Endodermal cell (in vitro differentiated cells): Measurements from ENCODE around the gene NUPR1. TPM values are rescaled to one million over a fixed set of nuclear protein-coding genes. Genes with fewer than 3 reads are reported as not detected.
"Not testable (repeated sequence)": the region's sequence is repeated elsewhere in the genome, so short reads cannot be mapped to it uniquely, and the experiment has no call there.

ENCODE experiments used
- DNase-seq: peaks from one replicate; pipeline ENCODE4 v3.0.0-alpha.2; 2017
- H3K27ac ChIP-seq: 2 replicates; pipeline ENCODE4 v1.5.1; 2013; ENCODE audit warnings: mild to moderate bottlenecking, low read depth, low read length, moderate library complexity
- H3K27me3 ChIP-seq: 2 replicates; pipeline ENCODE4 v1.6.1; 2013; ENCODE audit warnings: mild to moderate bottlenecking, low read length, moderate library complexity; ENCODE audit not compliant: insufficient read depth, control insufficient read depth, poor library complexity, severe bottlenecking
- H3K36me3 ChIP-seq: 2 replicates; pipeline ENCODE4 v1.7.0; 2013; ENCODE audit warnings: mild to moderate bottlenecking, low read length, moderate library complexity; ENCODE audit not compliant: control insufficient read depth, insufficient read depth
- H3K4me1 ChIP-seq: one replicate; pipeline ENCODE4 v1.7.0; 2013; ENCODE audit warnings: low read length; ENCODE audit not compliant: control insufficient read depth, insufficient read depth
- H3K4me3 ChIP-seq: 2 replicates; pipeline ENCODE4 v1.5.1; 2013; ENCODE audit warnings: mild to moderate bottlenecking, low read length, moderate library complexity
- H3K9ac ChIP-seq: 2 replicates; pipeline ENCODE4 v1.6.1; 2013; ENCODE audit warnings: mild to moderate bottlenecking, low read length, moderate library complexity; ENCODE audit not compliant: poor library complexity, severe bottlenecking; ENCODE audit errors: extremely low read depth
- H3K9me3 ChIP-seq: 2 replicates; pipeline ENCODE4 v1.6.1; 2013; ENCODE audit warnings: mild to moderate bottlenecking, low read length, moderate library complexity; ENCODE audit not compliant: control insufficient read depth
- H3K27ac Mint-ChIP-seq: 2 replicates; pipeline ENCODE4 v1.8.0; 2020; ENCODE audit warnings: mixed read lengths
- H3K27me3 Mint-ChIP-seq: 2 replicates; pipeline ENCODE4 v1.8.0; 2021; ENCODE audit warnings: mild to moderate bottlenecking, mixed read lengths; ENCODE audit not compliant: insufficient read depth
- H3K36me3 Mint-ChIP-seq: 2 replicates; pipeline ENCODE4 v1.8.0; 2020; ENCODE audit warnings: low read depth, mixed read lengths
- H3K4me1 Mint-ChIP-seq: 2 replicates; pipeline ENCODE4 v1.8.0; 2020; ENCODE audit warnings: mixed read lengths
- H3K4me3 Mint-ChIP-seq: 2 replicates; pipeline ENCODE4 v1.8.0; 2020; ENCODE audit warnings: mild to moderate bottlenecking, moderate library complexity, mixed read lengths
- H3K9me3 Mint-ChIP-seq: 2 replicates; pipeline ENCODE4 v1.8.0; 2020; ENCODE audit warnings: mild to moderate bottlenecking, mixed read lengths
- CTCF ChIP-seq: fragments of 200-600 bp; sonication (generic); conservative IDR thresholded peaks from 2 replicates; pipeline ENCODE4 v1.5.0; 2021; ENCODE audit warnings: antibody characterized with exemption, mild to moderate bottlenecking
- WGBS, 2 experiments: methylation state at CpG; one replicate each; pipeline versions ENCODE4 v1.1.5 to v1.1.7; 2013; ENCODE audit warnings: missing lambda C conversion rate in 2 of 2, mixed read lengths in 1 of 2; ENCODE audit not compliant: insufficient coverage in 1 of 2, insufficient read length in 1 of 2; 5-methylcytosine and 5-hydroxymethylcytosine counted together
- total RNA-seq, 2 donors: library from RNA; stranded (reverse); fragmentation: NEBNext Ultra II Directional in 1 of 2; extraction: Animal tissue kit (Norgen Biotek cat#: 25700) in 1 of 2; gene quantifications; 2 replicates in 1 of 2; 3 replicates in 1 of 2; pipeline ENCODE4 v1.2.1, GENCODE V29; 2021

NUPR1 gene
- total RNA-seq, 2 donors from 2014 or later: not detected

- Histone ChIP-seq H3K4me3 (no peak overlapping the region), H3K36me3 (no peaks in the 10 kb centered on the region), H3K27me3 (no peaks in the 10 kb centered on the region), H3K27ac (no peak overlapping the region), H3K4me1 (no peaks in the 10 kb centered on the region), H3K9ac (no peak overlapping the region), H3K9me3 (no peaks in the 10 kb centered on the region)
- H3K4me3 Mint-ChIP-seq: no peak overlapping the region
- H3K27me3 Mint-ChIP-seq: peaks cover 12% of the 10 kb centered on the region
- 76 to 87% methylated on average over 2 of the region's 2 CpGs for WGBS, 2 experiments
- H3K9me3 Mint-ChIP-seq: no peaks in the 10 kb centered on the region
- no peaks in the 10 kb centered on the region for H3K36me3 Mint-ChIP-seq
- TF ChIP-seq CTCF: no peak
- no peak overlapping the region for H3K27ac Mint-ChIP-seq
- no peak for DNase-seq
- H3K4me1 Mint-ChIP-seq: no peaks in the 10 kb centered on the region
Observed at GRCh38 chr16:28502290-28502689, 36.5 kb downstream of the NUPR1 start.

- Mint-ChIP-seq H3K4me1 (no peaks in the 10 kb centered on the region), H3K9me3 (no peaks in the 10 kb centered on the region), H3K27ac (no peak overlapping the region), H3K27me3 (peaks cover 12% of the 10 kb centered on the region), H3K4me3 (no peak overlapping the region), H3K36me3 (no peaks in the 10 kb centered on the region)
- H3K27ac ChIP-seq: no peak overlapping the region
- no peak overlapping the region for H3K4me3 ChIP-seq
- H3K27me3 ChIP-seq: no peaks in the 10 kb centered on the region
- no peak for TF ChIP-seq CTCF
- no peaks in the 10 kb centered on the region for H3K4me1 ChIP-seq
- no peaks in the 10 kb centered on the region for H3K36me3 ChIP-seq
- H3K9me3 ChIP-seq: no peaks in the 10 kb centered on the region
- DNase-seq: no peak
- no peak overlapping the region for H3K9ac ChIP-seq
- WGBS, 2 experiments: 82 to 85% methylated on average over 8 to 19 of the region's 19 CpGs
Observed at GRCh38 chr16:28501258-28502232, 37.2 kb downstream of the NUPR1 start.

GRCh38 chr16:28500476-28501180, 38.1 kb downstream of the NUPR1 start:
- H3K4me1 ChIP-seq, H3K27me3 ChIP-seq, H3K36me3 Mint-ChIP-seq, H3K9me3 ChIP-seq, H3K27ac ChIP-seq, H3K9ac ChIP-seq, DNase-seq, H3K4me1 Mint-ChIP-seq, H3K27ac Mint-ChIP-seq, H3K27me3 Mint-ChIP-seq, H3K9me3 Mint-ChIP-seq, H3K36me3 ChIP-seq, H3K4me3 Mint-ChIP-seq, H3K4me3 ChIP-seq: not testable (repeated sequence)
- 87 to 91% methylated on average over 16 to 18 of the region's 18 CpGs for WGBS, 2 experiments
